RPMI7951 (cell line): ENCODE measurements around the gene MPPED1. TPM values are rescaled to one million over a fixed set of nuclear protein-coding genes. Genes with fewer than 3 reads are reported as not detected.

Source experiments
- DNase-seq: peaks from one replicate; pipeline ENCODE4 v3.0.0-alpha.2; 2012; ENCODE audit warnings: low read depth
- total RNA-seq: library from RNA; depleted of rRNA; stranded (reverse); fragments of >200 nt; shearing (Covaris generic); gene quantifications from 2 replicates; pipeline ENCODE4 v1.2.3, GENCODE V29; 2014

MPPED1 gene
- total RNA-seq, 1 experiment from 2014 or later, result not detected

DNA sequence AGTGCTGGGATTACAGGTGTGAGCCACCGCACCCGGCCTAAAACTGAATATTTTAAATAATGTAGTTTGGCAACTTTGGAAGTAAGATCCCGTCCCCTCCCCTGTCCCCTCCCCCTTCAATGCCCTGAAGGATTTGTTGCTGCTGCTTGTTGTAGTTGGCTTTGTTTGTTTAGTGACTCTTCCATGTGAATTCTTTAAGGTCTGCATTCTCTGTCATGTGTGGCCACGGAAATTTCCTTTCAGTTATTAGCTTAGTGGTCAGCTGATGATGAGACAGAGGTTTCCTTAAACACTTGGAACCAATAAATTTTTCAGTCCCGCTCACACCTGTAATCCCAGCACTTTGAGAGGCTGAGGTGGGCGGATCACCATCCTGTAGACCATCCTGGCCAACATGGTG, 109.9 kb downstream of the MPPED1 start:
- DNase-seq, result no peak

DNA sequence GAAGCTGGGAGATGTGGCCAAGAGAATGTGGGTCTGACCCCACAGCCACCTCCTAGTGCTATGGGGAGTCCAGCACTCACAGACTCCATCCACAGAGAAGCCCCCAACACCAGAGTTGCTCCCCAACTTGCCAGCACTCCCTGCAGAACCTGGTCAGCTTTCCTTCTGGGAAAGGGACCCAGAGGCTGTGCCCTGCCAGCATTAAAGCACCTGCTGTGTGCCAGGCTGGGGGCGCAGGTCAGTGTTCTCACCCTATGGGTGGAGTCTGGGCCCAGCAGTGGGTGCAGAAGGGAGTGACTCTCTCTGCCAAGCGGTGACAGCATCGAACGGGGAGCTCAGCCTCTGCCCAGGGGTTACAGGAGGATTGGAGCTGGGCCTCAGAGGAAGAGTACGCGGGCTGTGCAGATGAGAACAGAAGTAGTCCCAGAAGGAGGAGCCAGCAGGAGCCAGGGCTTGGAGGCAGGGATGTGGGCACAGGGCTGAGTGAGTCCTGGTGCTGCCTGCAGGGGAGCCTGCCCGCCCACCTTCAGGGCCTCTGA, 114.4 kb downstream of the MPPED1 start:
- no peak for DNase-seq

DNA sequence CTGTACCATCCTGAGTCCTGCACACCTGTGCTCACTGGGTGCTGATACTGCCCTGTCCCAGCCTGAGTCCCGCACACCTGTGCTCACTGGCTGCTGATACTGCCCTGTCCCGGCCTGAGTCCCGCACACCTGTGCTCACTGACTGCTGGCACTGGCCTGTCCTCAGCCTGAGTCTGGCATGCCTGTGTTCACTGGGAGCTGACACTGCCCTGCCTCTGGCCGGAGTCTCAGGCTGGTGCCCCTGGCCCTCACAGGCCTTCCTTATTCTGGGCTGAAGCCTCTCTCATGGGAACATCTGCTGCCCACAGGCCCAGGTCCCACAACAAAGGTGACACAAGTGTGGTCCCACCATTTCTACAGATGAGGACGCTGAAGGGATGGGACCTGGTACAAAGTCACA, 115.1 kb downstream of the MPPED1 start:
- no peak for DNase-seq

DNA sequence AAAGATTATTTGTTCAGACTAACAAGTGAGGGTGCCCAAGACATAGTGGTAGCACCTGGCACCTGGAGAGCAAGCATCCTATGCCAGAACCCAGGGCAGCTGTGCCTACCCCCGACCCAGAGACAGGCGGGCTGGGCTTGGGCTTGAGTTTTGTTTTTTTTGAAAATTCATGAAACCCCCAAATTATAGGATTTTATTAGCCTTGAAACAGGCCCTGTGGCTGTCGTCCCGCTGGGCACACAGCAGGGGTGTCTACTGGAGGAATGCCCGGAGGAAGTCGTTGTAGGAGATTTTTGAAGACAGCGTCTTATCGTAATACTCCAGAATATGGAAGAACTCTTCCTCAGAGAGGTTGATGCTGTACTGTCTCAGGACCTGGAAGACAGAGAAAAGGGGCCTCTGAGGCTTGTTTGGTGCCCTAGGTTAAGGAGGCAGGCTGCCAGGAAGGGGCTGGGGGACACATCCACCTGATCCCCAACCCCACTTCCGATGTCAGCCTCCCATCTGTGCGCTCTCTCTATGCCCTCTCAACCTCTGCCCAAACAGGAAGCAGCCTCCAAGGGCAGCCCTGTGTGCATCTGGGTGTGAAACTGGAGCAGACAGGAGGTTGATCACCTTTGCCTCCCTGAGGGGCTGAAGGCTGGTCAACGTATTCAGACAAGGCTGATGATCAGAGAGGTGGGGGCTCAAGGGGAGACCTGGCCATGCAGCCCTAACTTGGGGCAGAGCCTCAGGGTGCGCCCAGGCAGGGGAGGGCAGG, 117.0 kb downstream of the MPPED1 start:
- DNase-seq, result no peak

DNA sequence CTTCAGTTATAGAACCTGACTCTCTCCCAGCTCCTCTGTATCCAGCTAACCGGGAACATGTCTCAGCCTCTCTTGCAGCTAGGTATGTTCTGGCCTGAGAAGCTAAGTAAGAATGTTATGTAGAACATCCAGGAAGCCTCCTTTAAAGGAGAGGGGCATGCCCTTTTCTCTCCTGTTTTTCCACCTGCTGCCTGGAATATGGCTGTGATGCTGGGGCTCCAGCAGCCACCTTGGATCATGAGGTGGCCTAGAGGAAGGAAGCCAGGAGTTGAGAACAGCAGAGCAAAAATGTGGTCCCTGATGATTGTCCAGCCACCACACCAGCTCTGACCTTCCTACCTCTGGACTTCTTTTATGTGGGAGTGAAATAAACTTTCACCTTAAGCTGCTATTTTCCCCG, 117.6 kb downstream of the MPPED1 start:
- DNase-seq, result no peak

DNA sequence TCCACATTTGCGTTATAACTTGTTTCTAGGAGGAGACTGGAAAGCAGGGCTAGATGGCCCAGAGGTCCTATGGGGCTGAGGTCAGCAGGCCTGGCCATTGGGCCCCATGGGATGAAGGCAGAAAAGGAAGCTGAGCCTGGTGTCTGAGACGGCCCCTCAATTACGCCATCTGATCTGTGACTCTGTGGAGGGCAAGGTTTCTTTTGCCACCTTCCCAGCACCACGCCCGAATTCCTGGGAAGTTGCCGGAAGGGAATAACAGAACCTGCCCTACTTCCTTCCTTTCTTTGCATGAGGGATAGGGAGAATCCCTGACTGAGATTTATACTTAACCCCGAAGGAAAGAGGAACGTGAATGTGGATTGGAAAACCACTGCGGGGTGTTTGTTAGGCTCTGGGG, 118.1 kb downstream of the MPPED1 start:
- no peak for DNase-seq

DNA sequence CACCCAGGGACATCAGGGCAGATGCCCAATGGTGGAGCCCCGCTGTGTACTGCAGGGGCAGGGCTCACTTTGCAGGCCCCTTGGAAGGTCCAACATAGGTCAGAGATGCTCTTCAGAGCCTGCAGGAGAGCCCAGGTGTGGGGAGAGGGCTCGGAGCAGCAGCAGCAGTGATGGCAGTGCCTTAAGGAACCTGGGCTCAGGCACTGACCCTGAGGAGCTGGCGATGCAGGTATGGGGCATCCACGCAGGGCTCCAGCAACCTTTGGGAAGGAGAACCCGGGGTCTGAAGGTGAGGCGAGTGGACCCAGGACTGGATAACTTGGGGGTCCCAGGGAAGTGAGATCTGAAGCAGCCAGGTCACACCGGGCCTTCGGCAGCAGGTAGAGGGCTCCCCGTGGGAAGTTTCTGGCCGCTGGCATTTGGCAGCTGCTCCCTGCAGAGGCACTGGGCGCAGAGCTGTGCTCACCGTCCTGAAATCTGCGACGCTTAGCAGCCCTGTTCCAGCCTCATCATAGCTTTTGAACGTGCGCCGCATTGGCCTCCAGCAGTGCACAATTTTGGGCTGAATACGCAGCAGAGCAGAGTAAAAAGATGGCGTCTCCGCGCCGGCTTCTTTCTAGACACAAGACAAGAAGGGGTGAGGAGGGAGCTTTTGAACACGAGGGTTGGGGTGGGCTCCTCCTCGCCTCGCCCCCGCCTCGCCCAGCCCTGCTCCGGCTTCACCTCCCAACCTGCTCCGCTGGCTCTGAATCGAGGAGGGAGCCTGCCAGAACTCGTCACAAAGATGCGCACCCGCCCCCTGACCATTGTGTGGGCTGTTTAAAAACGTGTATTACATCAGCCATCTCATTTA, 118.8 kb downstream of the MPPED1 start:
- DNase-seq, result no peak

DNA sequence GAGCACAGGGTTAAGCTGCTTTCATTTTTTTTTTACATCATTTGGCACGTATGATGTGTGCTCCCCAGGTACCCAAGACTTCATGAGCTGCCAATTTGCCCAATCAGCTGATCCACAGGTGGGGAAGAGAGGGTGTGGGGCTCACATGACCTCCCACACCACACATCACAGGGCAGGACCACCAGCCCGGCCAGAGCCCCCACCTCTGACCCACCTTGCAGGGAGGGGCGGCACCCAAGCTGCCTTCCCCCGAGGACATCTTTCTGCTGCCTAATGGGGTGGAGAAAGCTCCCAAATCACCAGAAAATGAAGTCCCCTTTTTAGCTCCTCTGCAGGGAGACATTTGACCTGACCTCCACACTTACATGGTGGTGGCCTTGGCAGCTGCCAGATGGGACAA, 119.8 kb downstream of the MPPED1 start:
- DNase-seq, result no peak

DNA sequence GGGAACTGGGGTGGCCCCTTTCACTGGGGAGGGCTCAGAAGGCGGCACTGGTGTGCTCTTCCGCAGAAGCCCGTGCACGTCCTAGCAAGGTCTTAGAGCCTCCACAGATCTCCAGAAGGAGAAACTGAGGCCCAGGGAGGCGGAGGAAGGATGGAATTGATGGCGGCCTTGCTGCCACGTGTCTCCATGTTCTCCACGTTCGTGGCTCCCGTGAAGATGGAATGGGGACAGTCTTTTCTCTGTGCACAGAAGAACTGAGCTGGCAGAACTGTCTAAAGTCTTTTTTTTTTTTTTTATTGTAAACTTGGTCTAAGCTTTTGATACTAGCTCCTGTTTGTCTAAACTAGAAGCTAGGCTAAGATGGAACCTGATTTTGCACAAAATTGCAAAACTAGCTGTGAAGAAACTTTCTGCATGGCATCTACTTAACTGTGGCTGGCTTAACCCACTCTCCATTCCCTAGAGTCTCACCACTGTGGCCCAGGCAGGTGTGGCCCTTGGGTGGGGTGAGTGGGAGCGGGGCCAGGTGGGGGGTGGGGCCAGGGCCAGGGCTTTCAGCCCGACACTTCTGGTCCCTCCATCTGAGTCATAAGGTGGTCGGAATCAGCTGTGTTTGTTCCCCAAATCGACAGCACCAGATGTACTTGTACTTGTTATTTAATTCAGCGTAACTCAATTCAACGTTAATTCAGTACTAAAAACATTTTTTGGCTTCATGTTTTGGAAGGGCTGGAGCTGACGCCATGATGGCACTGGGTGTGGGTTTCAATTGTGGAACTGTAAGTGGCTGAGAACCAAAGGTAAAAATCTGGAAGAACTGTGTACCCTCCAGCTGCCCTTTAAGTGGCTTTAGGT, 120.7 kb downstream of the MPPED1 start:
- DNase-seq, result no peak

DNA sequence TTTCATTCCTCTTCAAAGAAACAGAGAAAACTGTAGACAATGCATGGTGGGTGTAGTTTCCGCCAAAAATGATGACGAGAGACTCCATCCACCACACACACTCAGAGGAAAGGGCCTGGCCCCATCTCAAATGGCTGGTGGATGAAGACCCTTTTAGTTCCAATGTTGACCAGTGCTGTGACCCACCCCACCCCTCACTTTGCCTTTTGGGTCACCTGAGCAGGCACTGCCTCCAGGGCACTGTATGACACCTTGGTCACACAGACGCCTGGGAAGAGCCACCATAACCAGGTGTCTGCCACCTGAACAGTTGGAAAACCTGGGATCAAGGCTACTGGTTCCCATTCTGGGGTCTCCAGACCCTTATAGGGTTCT, 121.3 kb downstream of the MPPED1 start:
- DNase-seq, result no peak

DNA sequence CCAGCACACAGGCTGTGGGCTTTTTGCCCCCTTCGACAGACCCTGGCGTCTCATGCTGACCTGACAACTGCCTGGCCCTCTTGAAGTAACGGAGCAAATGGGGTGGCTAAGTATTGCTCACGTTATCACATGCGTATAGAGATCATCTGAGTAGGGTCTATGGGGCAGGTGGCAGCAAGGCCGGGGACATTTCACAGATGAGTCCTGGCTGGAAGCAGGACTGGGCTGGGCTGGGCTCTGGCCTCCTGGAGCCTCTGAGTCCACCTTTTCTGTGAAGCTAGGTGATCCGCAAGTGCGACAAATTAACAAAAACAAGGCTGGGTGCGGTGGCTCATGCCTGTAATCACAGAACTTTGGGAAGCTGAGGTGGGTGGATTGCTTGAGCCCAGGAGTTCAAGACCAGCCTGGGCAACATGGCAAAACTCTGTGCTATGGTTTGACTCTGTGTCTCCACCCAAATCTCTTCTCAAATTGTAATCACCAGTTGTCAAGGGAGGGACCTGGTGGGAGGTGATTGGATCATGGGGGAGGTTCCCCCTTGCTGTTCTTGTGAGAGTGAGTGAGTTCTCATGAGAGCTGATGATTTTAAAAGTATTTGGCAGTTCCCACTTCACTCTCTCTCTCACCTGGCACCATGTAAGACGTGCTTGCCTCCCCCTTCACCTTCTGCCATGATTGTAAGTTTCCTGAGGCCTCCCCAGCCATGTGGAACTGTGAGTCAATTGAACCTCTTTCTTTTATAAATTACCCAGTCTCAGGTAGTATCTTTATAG, 122.0 kb downstream of the MPPED1 start:
- no peak for DNase-seq

DNA sequence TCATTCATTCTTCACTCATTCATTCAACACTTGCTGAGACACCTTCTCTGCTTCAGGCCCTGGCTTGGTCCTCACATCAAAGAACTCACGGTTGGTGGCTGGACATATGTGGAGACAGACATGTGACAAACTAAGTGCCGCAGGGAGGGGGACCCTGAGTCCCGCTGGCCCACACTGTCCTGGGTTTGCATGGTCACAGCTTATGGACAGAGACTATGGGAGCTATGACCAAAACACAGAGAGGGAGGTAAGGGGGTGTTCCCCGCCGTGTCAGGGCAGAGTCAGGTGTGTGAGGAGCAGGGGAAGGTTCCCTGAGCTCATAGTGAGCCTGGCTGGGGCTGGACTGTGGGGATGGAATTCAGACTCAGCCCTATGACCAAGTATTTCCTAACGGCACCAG, 123.1 kb downstream of the MPPED1 start:
- no peak for DNase-seq

DNA sequence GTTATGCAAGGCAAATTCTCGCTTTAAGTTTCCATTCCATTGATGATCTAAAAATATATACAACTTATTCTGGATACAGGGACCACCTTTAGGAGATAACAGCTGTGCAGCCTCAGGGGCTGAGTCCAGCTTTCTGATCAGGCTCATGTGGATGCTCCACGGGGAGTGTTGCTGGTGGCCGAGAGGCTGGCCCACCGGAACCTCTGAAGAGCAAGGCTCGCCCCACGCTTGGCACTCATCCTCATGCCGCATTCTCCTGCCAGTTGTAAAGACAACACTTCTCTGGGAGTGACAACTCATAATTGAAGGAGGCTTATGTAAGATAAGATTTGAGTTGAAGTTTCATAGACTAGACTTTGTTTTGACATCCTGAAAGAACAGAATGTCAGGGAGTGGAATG, 123.5 kb downstream of the MPPED1 start:
- no peak for DNase-seq

DNA sequence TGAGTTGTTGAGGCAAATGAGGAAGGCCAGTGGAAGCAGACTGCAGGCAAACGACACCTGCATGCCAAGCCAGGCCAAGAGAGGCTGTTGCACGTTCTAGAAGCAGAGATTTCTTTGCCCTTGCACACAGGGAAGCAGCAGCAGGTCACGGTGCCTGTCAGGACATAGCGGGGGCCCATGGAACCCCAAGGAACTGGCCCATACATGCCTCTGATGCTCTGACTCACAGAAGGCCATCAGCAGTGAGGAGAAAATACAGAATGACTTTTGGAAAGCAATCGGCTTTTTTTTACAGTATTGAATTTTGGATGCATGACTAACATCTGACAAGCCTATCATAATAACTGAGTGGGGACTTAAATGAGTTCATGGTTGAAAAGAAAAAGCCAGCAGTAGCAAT, 123.9 kb downstream of the MPPED1 start:
- DNase-seq, result no peak

DNA sequence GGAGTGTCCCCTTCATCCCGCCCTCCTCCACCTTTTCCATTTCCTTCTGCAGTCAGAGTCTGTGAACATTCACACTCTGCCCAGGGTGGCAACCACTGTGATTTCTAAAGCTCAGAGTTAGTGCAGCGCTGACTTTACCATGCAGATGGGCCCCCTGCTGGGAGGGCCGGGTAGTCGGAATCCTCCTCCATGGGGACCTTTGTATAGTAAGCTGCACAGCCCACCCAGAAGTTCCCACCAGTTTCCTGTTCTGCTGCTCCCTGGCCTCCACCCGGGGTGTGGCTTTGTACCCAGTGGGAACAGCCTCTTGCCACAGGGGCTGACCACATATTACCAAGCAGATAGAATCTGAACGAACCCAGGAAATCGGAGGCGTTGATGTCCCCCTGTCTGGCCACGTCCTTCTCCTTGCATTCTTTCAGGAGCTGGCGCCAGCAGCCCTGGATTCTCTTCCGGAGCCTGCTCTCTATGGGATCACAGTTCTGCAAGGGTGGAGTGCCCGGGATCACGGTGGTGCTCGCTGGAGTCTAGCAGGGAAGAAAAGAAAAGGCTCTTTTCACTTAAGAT, 125.3 kb downstream of the MPPED1 start:
- peak; percentile 16 for DNase-seq

DNA sequence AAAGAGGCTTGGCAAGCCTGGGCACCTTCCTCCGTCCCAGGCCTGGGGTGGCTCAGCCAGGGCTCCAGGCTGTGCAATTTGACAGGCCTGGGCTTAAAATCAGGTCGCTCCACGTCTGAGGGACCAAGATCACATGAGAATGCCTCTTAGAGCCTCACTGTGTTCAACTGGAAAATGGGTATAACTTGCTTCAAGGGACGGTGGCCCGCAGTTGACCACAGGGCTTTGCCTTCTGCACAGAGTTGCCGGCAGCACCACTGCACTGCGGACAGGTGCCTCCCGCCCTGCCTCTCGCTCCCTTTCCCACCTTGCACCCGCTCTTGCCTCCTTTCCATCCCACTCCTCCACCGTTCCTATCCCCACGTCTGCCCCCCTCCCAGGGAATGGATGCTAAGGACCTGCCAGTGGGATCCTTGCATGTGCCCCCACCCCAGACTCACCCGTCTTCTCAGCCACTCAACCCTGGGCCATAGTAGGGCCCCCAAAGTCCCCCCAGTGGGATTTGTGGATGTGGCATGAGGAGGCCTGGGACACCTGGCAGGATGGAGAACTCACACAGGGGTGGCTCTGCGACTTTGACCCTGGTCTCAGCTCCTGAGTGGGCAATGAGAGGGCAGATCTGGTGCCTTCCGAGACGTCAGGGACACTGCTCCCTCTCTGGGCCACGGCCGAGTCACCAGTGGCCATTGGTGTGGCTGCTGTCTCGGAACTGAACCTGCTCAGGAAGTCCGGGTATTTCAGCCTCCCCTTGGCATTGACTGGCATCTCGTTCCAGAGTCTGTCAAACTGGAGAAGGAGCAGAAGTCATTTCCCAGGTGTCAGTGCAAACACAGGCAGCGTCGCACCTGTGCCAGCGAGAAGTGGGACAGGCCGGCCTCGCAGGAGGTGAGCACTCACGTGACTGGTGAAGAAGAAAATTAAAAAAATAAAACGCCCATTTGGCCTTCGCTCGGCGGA, 128.0 kb downstream of the MPPED1 start:
- no peak for DNase-seq

DNA sequence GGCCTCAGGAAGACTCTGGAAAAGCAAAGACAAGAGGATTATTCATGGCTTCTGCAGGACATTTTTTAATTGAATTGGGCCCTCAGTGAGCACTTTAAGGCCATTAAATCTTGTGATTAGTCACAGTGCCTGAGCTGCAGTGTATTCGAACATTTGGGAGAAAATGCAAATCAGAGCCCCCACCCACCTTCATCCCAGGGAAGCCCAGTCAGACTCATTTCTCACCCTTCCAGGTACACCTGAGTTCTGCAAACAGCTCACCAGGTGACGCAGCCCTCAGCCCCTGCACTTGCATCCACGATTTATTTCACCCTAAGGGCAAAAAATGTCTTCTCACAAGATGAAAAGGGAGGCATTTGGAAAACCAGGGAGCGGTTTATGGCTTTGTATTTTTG, 128.7 kb downstream of the MPPED1 start:
- no peak for DNase-seq

DNA sequence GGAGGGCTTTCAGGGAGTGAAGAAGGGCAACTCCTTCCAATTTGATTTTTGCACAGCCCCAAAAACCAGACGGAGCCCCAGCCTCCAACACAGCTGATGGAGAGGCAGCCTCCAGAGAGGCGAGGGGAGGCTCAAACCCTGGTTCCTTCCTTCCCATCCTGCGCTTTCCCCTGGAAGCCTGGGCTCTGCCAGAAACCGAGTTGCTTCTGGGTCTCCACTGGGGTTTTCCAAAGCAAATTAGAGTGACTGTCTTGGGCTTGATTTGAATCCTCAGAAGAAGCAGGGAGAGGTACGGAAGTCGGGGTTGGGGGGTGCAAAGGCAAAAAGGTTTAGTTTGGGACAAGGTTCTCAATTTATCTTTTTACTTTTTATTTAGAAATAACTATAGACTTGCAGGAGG, 129.2 kb downstream of the MPPED1 start:
- DNase-seq, result no peak

DNA sequence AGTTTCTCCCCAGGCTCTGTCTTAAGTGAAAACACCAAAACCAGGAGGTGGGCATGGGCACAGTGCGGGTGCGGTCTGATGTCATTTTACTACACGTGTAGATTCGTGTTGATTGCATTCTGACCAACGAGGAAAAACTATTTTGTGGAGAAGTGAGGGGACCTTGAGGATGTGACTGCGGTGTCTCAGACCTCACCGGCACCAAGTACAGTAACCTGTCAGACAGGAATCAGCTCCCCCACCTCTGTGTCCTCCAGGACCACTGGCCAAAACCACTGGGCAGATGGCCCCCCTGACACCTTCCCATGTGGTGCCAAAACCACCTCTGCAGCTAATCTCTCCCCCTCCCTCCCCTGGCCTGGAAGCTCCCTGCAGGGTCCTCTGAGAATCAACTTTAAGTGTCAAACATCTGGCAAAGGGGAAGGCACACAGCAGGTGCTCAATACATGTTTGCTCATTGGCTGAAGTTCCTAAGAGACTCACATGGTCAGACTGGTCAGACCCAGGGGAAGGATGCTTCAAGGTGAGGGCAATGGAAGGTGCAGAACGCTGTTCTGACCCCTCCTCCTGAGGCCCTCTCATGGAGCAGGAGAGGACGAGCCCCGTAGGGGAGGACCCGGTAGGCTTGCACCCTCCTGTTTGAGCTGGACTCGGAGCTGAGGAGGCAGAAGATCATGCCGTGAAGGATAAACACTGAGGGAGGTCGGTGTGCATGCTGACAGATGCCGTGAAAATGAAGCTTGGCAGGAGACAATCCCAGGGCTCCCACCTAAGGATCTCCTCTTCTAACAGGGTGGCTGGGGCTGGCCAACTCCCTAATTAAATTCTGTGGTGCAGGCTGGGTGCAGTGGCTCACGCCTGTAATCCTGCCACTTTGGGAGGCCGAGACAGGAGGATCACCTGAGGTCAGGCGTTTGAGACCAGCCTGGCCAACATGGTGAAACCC, 129.9 kb downstream of the MPPED1 start:
- no peak for DNase-seq
